Measurements from ENCODE around the gene CERS3.

GRCh38 chr15:100570275-100570674, 41.5 kb upstream of the CERS3 start:
- TF ChIP-seq POLR2AphosphoS5 (IDR thresholded peaks at IDR 0.05; ENCODE audit: borderline replicate concordance, low read depth, low read length) (no peak), EZH2 (IDR thresholded peaks at IDR 0.05) (no peak)
